Muscle layer of colon (tissue), 2 donors: Measurements from ENCODE around the gene RNH1.

Source experiments
- H3K27ac ChIP-seq: one replicate; pipeline ENCODE4 v1.7.0; 2013; ENCODE audit warnings: low read depth, mild to moderate bottlenecking, low read length, moderate library complexity
- H3K27me3 ChIP-seq, 2 donors: one replicate each; pipeline ENCODE4 v1.7.0; 2013; ENCODE audit warnings: low read length in 2 of 2, mild to moderate bottlenecking in 2 of 2; ENCODE audit not compliant: insufficient read depth in 2 of 2, control insufficient read depth in 1 of 2
- H3K36me3 ChIP-seq: one replicate; pipeline ENCODE4 v1.7.0; 2013; ENCODE audit warnings: mild to moderate bottlenecking, low read length; ENCODE audit not compliant: insufficient read depth
- H3K4me1 ChIP-seq: one replicate; pipeline ENCODE4 v1.7.0; 2013; ENCODE audit warnings: mild to moderate bottlenecking, low read length; ENCODE audit not compliant: insufficient read depth
- H3K4me3 ChIP-seq, 2 donors: one replicate each; pipeline ENCODE4 v1.7.0; 2013; ENCODE audit warnings: low read length in 2 of 2, low read depth in 1 of 2, mild to moderate bottlenecking in 1 of 2, moderate library complexity in 1 of 2
- H3K9ac ChIP-seq: one replicate; pipeline ENCODE4 v1.7.0; 2013; ENCODE audit warnings: low read length
- H3K9me3 ChIP-seq: one replicate; pipeline ENCODE4 v1.7.0; 2013; ENCODE audit warnings: mild to moderate bottlenecking, low read length
- donor health status: abdominal sarcoma.
- donor health status: Adenocarcinoma of cecum.

The RNH1 gene

DNA sequence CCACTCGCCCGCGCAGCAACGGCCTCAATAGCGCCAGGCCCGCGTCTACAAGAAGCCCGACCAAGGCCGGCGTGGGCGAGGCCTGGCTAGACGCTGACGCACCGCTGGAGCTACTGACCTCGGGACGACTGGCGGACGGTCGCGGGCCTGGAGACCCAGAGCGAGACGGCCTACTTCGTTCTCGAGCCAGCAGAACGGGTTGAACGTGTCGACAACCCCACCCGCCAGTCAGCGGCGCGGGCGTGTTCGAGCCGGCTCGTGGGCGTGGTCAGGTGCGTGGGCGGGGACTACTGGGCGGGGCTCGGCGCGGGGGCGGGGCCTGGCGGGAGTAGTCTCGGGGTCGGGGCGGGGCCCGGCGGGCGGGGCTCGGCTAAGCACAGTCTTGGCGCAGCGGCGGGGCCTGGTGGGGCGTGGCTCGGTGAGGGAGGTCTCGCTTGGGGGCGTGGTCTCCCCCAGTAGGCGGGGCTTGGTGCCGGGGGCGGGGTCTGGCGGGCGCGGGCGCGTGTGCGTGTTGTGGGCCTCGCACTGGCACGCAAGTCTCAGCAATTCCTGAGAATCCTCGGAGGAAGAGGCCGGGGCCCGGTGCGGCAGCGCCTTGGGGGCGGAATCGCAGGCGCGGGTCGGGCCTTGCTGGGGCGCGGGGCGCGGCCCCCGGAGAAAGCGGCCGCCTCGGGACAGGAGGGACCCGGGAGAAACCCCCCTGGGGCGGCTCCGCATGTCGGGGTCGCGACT is at the start of gene RNH1:
TSS of gene RNH1 (minus strand) at position 248 of the 732 bp plus-strand sequence. CDS start 5,080 bp downstream, outside the sequence.
- H3K27me3 ChIP-seq = no peaks in the 10 kb centered on the region
- peaks cover 26% of the 10 kb centered on the region for H3K4me1 ChIP-seq
- H3K4me3 ChIP-seq = peak within 1 kb of the TSS; percentile 86 to 96
- H3K36me3 ChIP-seq = no peaks in the 10 kb centered on the region
- peak within 1 kb of the TSS; percentile 100 for H3K27ac ChIP-seq
- H3K9me3 ChIP-seq = no peaks in the 10 kb centered on the region
- H3K9ac ChIP-seq = peak within 1 kb of the TSS; percentile 84

DNA sequence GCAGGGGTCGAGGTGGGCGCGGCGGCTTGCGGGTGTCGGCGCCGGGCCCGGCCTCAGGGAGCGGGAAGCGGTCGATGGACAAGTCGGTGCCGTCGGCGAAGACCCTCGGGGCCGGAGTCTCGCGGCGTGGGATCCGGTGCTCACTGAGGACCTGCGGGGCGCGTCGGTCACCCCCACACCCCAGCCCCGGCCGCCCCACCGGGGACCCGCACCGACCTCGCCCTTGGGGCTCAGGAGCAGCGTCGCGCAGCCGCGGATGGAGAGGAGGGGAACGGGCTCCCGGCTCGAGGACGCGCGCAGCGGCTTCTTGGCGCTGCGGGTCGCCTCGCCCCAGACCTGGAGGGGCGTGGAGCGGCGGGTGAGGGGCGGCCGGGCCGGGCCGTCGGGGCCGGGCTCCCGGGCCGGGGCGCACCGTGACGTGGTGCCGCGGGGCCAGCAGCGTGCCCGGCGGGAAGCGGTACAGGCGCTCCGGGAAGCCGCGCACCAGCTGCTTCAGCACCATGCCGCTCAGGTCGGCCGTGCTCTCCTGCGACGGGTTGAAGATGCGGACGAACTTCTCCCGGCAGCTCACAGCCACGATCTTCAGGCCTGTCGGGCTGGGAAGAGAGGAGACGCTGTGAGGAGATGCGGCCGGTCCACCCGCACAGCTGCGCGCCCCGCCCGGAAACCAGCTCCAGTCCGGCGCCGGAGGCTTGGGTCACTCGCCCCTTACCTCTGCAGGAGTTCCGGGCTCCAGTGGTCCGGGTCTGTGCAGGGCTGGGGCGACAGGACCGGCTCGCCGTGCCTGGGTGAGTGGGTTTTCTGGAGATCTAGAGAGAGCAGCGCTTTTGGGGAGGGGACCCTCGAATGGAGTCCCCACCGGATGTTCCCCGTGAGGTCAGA is 49.0 kb upstream of the RNH1 start:
- H3K9ac ChIP-seq = no peak overlapping the region
- H3K27ac ChIP-seq = no peak overlapping the region
- peaks cover 27 to 74% of the 10 kb centered on the region in 2 donors for H3K27me3 ChIP-seq
- no peaks in the 10 kb centered on the region for H3K36me3 ChIP-seq
- H3K9me3 ChIP-seq = no peaks in the 10 kb centered on the region
- no peak overlapping the region for H3K4me3 ChIP-seq
- H3K4me1 ChIP-seq = peaks cover 4% of the 10 kb centered on the region

DNA sequence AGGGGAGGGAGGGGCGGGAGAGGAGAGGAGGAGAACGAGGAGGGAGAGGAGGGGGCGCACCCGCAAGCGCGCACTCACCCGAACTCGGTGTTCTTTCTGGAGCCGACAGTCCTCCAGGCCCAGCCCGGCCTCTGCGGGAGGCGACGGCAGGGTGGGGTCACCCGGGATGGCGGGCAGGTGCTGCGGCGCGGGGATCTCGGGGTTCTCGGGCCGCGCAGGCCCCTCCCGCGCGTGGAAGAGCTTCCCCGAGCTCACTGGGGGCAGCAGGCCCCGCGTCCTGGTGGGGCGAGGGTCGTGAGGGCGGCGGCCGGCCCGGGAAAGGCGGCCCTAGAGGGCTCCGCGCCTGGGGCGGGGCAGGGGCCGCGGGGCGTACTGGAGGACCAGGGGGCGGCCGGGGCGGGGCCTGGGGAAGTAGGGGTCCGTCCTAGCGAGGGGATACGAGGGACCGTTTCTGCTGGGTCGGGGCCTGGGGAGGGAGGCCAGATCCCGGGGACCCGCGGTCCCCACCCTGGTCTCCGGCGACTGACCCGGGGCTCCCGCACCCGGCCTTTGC is 48.3 kb upstream of the RNH1 start:
- no peak overlapping the region for H3K9ac ChIP-seq
- H3K27me3 ChIP-seq = peaks cover 27 to 79% of the 10 kb centered on the region in 2 donors
- no peak overlapping the region for H3K27ac ChIP-seq
- H3K4me3 ChIP-seq = no peak overlapping the region
- peaks cover 4% of the 10 kb centered on the region for H3K4me1 ChIP-seq
- H3K36me3 ChIP-seq = no peaks in the 10 kb centered on the region
- no peaks in the 10 kb centered on the region for H3K9me3 ChIP-seq

- no peaks in the 10 kb centered on the region for H3K4me1 ChIP-seq
- H3K9me3 ChIP-seq = no peaks in the 10 kb centered on the region
- no peak overlapping the region for H3K4me3 ChIP-seq
- H3K9ac ChIP-seq = no peak overlapping the region
- no peaks in the 10 kb centered on the region for H3K36me3 ChIP-seq
- H3K27ac ChIP-seq = no peak overlapping the region
- H3K27me3 ChIP-seq = peaks cover 27 to 79% of the 10 kb centered on the region in 2 donors
Observed at GRCh38 chr11:554428-555226, 47.6 kb upstream of the RNH1 start.

DNA sequence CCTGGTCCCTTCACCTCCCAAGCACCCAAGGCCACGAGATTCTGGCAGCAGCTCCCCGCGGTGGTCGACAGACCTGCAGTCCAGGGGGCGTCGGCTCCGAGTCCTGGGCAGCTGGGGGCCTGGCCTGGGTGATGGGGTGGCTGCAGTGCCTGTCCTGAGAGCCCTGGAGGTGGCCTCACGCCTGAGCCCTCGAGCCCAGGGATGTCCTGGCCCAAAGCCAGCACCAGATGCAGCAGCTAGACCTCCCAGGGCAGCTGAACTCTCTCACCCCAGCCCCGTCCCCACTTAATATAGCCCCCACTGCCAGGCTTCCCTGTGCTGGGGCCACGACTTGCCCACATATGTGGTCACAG is 46.9 kb upstream of the RNH1 start:
- Histone ChIP-seq H3K9ac (no peak overlapping the region), H3K9me3 (no peaks in the 10 kb centered on the region), H3K27me3 (peaks cover 27 to 73% of the 10 kb centered on the region in 2 donors), H3K4me1 (no peaks in the 10 kb centered on the region), H3K4me3 (no peak overlapping the region), H3K36me3 (no peaks in the 10 kb centered on the region), H3K27ac (no peak overlapping the region)

DNA sequence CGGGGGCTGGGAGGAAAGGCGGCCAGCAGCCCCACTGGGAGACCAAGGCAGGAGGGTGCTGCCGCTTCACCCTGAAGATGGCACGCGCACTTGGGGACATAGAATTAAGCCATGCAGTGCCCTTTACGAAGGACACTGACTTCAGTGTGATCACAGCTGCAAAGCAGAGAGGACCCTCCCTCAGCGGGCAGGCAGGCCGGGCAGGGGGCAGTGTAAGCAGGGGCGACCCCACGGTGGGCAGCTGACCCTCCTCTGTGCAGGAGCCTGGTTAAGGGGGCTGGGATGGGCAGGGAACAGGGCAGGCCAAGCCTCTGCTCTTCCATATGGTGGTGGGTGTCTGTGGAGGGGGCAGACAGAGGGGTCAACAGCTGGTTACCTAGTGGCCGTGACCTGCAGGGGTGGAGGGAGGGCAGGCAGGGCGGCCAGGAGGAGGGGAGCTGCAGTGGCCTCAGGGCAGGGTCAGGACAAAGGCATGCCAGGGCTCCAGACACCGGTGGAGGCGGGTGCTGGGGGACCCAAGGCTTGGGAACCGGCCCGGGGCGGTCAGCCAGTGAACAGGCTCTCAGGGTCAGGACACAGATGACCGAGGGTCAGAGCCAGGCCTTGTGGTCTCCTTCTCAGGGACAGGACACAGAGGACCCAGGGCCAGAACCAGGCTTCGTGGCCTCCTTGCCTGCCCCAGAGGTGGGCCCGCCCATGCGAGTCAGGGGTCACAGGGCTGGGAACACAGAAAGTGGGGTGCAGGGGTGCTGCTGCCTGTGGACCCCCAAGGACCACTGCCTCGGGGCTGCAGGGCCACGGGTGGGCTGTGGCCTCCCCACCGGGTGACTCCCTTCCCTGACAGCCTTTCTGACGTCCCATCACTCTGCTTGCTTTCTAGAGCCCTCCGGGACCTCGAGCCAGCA is 46.3 kb upstream of the RNH1 start:
- H3K4me1 ChIP-seq = no peaks in the 10 kb centered on the region
- peaks cover 27 to 71% of the 10 kb centered on the region in 2 donors for H3K27me3 ChIP-seq
- H3K4me3 ChIP-seq = no peak overlapping the region
- no peaks in the 10 kb centered on the region for H3K36me3 ChIP-seq
- H3K27ac ChIP-seq = no peak overlapping the region
- no peak overlapping the region for H3K9ac ChIP-seq
- H3K9me3 ChIP-seq = no peaks in the 10 kb centered on the region

- no peak overlapping the region for H3K27ac ChIP-seq
- no peak overlapping the region for H3K4me3 ChIP-seq
- H3K27me3 ChIP-seq = peaks cover 21 to 54% of the 10 kb centered on the region in 2 donors
- no peaks in the 10 kb centered on the region for H3K4me1 ChIP-seq
- H3K9me3 ChIP-seq = no peaks in the 10 kb centered on the region
- H3K36me3 ChIP-seq = no peaks in the 10 kb centered on the region
- no peak overlapping the region for H3K9ac ChIP-seq
Observed at GRCh38 chr11:551596-551995, 44.6 kb upstream of the RNH1 start.

DNA sequence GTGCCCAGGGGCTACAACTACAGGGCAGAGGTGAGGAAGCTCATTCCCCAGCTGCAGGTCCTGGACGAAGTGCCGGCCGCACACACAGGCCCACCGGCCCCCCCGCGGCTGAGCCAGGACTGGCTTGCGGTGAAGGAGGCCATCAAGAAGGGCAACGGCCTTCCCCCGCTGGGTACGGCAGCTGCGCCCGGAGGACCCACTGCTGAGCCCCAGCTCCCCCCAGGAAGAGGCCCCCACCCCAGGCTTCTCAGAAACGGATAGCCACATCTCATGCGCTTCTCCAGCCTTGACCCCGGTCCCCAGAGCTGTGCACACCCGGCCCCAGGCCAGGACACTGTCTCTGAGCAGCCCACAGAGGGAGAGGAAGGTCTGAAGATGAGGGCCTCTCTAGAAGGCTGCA is 44.1 kb upstream of the RNH1 start:
- Histone ChIP-seq H3K27me3 (peaks cover 21 to 50% of the 10 kb centered on the region in 2 donors), H3K9ac (no peak overlapping the region), H3K4me3 (no peak overlapping the region), H3K27ac (no peak overlapping the region), H3K9me3 (no peaks in the 10 kb centered on the region), H3K36me3 (no peaks in the 10 kb centered on the region), H3K4me1 (no peaks in the 10 kb centered on the region)

GRCh38 chr11:550746-551085 is 43.7 kb upstream of the RNH1 start:
- Histone ChIP-seq H3K36me3 (no peaks in the 10 kb centered on the region), H3K27ac (no peak overlapping the region), H3K9ac (no peak overlapping the region), H3K27me3 (peaks cover 21 to 48% of the 10 kb centered on the region in 2 donors), H3K9me3 (no peaks in the 10 kb centered on the region), H3K4me1 (no peaks in the 10 kb centered on the region), H3K4me3 (no peak overlapping the region)

DNA sequence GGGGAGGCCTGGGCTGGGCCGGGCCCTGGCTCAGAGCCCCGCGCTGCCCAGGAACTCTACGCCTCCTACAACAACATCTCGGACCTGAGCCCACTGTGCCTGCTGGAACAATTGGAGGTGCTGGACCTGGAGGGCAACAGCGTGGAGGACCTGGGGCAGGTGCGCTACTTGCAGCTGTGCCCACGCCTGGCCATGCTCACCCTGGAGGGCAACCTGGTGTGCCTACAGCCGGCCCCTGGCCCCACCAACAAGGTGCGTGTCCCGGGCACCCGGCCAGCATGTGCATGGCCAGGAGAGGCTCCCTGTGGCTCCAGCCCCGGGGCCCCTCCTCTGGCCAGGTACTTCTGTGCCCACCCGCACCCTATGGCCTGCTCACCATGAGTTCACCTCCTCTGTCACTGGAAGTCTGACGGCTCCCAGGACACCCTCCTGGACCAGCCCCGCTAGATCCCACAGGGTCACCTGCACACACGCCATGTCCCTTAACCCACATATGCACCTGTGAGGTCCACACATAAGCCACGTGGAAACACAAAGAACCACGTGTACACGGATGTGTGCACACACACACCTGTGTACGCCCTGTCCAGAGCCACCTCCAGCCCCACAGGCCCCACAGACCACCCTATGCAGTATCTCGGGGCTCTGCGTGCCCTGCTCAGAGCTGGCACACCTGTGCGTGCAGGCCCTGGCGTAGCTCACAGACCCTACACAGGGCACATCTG is 43.1 kb upstream of the RNH1 start:
- no peak overlapping the region for H3K4me3 ChIP-seq
- peaks cover 21 to 42% of the 10 kb centered on the region in 2 donors for H3K27me3 ChIP-seq
- no peaks in the 10 kb centered on the region for H3K36me3 ChIP-seq
- H3K9me3 ChIP-seq = no peaks in the 10 kb centered on the region
- no peaks in the 10 kb centered on the region for H3K4me1 ChIP-seq
- no peak overlapping the region for H3K27ac ChIP-seq
- H3K9ac ChIP-seq = no peak overlapping the region
